ENCODE data around the gene DMD.

The DMD gene

GRCh38 chrX:31847773-31848172 is 1363.6 kb downstream of the DMD start:
- TF ChIP-seq, protein P1, sequence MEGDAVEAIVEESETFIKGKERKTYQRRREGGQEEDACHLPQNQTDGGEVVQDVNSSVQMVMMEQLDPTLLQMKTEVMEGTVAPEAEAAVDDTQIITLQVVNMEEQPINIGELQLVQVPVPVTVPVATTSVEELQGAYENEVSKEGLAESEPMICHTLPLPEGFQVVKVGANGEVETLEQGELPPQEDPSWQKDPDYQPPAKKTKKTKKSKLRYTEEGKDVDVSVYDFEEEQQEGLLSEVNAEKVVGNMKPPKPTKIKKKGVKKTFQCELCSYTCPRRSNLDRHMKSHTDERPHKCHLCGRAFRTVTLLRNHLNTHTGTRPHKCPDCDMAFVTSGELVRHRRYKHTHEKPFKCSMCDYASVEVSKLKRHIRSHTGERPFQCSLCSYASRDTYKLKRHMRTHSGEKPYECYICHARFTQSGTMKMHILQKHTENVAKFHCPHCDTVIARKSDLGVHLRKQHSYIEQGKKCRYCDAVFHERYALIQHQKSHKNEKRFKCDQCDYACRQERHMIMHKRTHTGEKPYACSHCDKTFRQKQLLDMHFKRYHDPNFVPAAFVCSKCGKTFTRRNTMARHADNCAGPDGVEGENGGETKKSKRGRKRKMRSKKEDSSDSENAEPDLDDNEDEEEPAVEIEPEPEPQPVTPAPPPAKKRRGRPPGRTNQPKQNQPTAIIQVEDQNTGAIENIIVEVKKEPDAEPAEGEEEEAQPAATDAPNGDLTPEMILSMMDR (IDR thresholded peaks at IDR 0.05; ENCODE audit: control extremely low read depth, extremely low read depth, low read depth, missing control alignments): no peak
- no peak for DNase-seq (ENCODE audit: extremely low spot score)
- ChIA-PET CTCF (no interaction called here), POLR2A (no interaction called here)

DNA sequence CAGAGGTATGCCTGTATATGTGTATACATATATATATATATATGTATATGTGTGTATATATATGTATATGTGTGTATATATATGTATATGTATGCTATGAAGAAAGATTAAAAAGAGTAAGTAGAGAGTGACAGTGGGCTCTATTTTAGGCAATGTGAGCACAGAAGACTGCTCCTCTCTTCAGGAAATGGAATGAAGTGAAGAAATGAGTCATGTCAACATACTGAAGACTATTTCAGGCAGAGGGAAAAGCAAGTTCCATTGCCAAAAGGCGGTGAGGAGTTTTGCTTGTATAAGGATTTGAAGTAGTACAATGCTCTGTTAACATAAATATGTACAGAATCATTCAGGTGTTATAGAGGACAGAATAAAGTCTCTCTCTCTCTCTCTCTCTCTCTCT is 1366.3 kb downstream of the DMD start:
- TF ChIP-seq, protein P1 (IDR thresholded peaks at IDR 0.05; ENCODE audit: control extremely low read depth, extremely low read depth, low read depth, missing control alignments): no peak
- CTCF ChIA-PET: no interaction called here
- no peak for DNase-seq (ENCODE audit: extremely low spot score)
- POLR2A ChIA-PET: no interaction called here

- POLR2A ChIA-PET: no interaction called here
- no peak for DNase-seq (ENCODE audit: extremely low spot score)
- CTCF ChIA-PET: no interaction called here
Observed at GRCh38 chrX:31838617-31839016, 1372.7 kb downstream of the DMD start.

GRCh38 chrX:31837445-31838049 is 1373.8 kb downstream of the DMD start:
- POLR2A ChIA-PET: no interaction called here
- DNase-seq (ENCODE audit: extremely low spot score): no peak
- CTCF ChIA-PET: interaction anchor here (1.1 kb wide), 1 partner anchor 9 kb away, joined by 5 read pairs; no protein-coding TSS in a partner anchor
- TF ChIP-seq, protein P1 (IDR thresholded peaks at IDR 0.05; ENCODE audit: control extremely low read depth, extremely low read depth, low read depth, missing control alignments): no peak

More at GRCh38 chrX:31838617-31839016, 1372.7 kb downstream of the DMD start:
- TF ChIP-seq, protein P1 (IDR thresholded peaks at IDR 0.05; ENCODE audit: control extremely low read depth, extremely low read depth, low read depth, missing control alignments): no peak

DNA sequence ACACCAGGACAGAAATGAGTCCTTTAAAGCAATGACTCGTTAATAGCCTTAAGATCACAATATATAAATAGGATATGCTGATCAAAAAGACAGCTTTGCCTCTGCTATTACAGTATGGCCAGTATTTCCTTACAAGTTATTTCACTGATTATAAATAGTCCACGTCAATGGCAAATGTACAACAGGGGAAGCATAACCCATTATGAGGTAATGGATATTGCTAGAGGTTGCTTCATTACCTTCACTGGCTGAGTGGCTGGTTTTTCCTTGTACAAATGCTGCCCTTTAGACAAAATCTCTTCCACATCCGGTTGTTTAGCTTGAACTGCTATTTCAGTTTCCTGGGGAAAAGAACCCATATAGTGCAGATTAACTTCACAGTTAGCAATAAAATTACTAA is 1374.9 kb downstream of the DMD start:
- no peak for DNase-seq (ENCODE audit: extremely low spot score)
- TF ChIP-seq, protein P1 (IDR thresholded peaks at IDR 0.05; ENCODE audit: control extremely low read depth, extremely low read depth, low read depth, missing control alignments): no peak
- ChIA-PET POLR2A (no interaction called here), CTCF (no interaction called here)

DNA sequence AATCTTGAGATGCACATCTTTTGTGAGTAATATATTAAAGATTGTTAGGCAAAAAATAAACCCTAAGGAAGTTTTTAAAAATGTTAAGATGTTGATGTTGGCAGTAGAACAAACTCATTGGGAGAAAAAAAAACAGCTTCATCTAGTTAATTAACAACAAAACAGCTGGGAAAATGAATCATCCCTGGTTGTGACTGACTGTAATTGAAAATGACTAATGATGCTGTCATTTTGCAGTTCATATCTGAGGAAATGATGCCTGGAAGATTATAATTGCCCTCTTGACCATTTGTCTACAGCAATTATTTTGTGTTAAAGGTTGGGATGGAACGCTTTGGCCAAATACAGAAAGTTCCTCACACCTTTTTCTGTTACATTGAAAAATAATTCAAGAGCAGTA is 1379.1 kb downstream of the DMD start:
- TF ChIP-seq, protein P1 (IDR thresholded peaks at IDR 0.05; ENCODE audit: control extremely low read depth, extremely low read depth, low read depth, missing control alignments): no peak
- ChIA-PET CTCF (no interaction called here), POLR2A (no interaction called here)
- DNase-seq (ENCODE audit: extremely low spot score): no peak

Data from GM10248 (cell line).